ENCODE measurements around the gene ATF7IP.

DNA sequence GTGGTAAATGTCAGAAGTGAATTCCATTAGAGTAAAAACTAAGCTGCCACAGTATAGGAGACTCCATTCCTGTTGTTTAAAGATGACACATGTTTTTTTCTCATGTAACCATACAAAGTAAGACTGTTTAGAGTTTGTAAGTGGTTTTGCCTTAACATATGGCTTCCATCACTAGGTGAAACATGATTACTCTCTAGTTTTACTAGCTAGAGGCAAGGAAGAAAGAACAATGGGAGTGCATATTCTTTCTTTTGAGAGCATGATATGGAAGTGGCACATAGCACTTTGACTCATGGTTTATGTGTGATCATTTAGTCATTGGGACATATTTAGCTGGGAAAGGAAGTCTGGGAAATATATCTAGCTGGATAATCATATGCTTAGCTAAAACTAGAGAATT is 7.7 kb downstream of the ATF7IP start:
- TF ChIP-seq POLR2A (IDR thresholded peaks at IDR 0.05; ENCODE audit: low read depth, low read length) = no peak
- no peak for TF ChIP-seq TAF1 (IDR thresholded peaks at IDR 0.05; ENCODE audit: borderline replicate concordance, low read depth, low read length)
